Measurements from ENCODE around the gene ATG4A. TPM values are rescaled to one million over a fixed set of nuclear protein-coding genes. Genes with fewer than 3 reads are reported as not detected.

ATG4A gene, protein sequence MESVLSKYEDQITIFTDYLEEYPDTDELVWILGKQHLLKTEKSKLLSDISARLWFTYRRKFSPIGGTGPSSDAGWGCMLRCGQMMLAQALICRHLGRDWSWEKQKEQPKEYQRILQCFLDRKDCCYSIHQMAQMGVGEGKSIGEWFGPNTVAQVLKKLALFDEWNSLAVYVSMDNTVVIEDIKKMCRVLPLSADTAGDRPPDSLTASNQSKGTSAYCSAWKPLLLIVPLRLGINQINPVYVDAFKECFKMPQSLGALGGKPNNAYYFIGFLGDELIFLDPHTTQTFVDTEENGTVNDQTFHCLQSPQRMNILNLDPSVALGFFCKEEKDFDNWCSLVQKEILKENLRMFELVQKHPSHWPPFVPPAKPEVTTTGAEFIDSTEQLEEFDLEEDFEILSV
- 10 to 100 TPM; 13.5 to 14.1 TPM for total RNA-seq

DNA sequence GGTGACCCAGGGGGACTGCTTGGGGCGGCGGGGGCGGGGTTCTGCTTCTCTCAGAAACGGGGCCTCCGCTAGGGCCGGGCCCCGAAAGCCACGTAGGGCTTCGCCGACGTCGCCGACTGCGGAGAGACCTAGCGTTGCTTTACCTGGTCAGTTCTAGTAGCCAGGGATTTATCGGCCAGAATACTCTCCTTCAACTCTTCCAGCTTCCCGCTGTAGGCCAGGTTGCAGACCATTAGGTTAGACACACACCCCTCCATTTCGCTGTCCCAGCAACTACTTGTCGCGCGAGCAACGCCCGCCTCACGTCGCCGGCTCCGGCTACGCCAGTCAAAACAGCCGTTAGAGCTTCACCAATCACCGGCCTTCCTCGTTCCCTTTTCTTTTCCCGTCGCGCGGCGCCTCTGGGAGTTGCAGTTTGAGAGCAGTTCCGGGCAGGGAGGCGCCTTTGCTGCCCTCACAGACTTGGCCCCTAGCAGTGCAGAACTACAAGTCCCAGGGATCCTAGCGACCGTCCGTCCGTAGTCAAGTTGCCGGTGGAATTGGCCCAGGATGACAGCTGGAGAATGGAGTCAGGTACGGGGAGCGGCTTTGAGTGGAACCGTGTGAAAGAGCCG is at the start of gene ATG4A, which contains the start of gene PSMD10:
Gene ATG4A, plus strand, starts transcription at position 515 of the 614 bp plus-strand sequence. Its CDS starts 49 bp downstream, at position 564.
Gene PSMD10, minus strand, starts transcription at position 279 of the 614 bp plus-strand sequence. Its CDS starts 22 bp downstream, at position 257.
- Histone ChIP-seq H3K4me1 (peaks cover 0 to 5% of the 10 kb centered on the region in 2 donors), H3K27ac (peak within 1 kb of the TSS; percentile 80 to 84), H3K27me3 (no peaks in the 10 kb centered on the region), H3K9me3 (no peaks in the 10 kb centered on the region), H3K4me3 (peak within 1 kb of the TSS; percentile 60 to 63), H3K36me3 (no peaks in the 10 kb centered on the region)
- peak; percentile 95 for DNase-seq (ENCODE audit: low spot score)
- TF ChIP-seq, protein P1, sequence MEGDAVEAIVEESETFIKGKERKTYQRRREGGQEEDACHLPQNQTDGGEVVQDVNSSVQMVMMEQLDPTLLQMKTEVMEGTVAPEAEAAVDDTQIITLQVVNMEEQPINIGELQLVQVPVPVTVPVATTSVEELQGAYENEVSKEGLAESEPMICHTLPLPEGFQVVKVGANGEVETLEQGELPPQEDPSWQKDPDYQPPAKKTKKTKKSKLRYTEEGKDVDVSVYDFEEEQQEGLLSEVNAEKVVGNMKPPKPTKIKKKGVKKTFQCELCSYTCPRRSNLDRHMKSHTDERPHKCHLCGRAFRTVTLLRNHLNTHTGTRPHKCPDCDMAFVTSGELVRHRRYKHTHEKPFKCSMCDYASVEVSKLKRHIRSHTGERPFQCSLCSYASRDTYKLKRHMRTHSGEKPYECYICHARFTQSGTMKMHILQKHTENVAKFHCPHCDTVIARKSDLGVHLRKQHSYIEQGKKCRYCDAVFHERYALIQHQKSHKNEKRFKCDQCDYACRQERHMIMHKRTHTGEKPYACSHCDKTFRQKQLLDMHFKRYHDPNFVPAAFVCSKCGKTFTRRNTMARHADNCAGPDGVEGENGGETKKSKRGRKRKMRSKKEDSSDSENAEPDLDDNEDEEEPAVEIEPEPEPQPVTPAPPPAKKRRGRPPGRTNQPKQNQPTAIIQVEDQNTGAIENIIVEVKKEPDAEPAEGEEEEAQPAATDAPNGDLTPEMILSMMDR (IDR thresholded peaks at IDR 0.05), result no peak

DNA sequence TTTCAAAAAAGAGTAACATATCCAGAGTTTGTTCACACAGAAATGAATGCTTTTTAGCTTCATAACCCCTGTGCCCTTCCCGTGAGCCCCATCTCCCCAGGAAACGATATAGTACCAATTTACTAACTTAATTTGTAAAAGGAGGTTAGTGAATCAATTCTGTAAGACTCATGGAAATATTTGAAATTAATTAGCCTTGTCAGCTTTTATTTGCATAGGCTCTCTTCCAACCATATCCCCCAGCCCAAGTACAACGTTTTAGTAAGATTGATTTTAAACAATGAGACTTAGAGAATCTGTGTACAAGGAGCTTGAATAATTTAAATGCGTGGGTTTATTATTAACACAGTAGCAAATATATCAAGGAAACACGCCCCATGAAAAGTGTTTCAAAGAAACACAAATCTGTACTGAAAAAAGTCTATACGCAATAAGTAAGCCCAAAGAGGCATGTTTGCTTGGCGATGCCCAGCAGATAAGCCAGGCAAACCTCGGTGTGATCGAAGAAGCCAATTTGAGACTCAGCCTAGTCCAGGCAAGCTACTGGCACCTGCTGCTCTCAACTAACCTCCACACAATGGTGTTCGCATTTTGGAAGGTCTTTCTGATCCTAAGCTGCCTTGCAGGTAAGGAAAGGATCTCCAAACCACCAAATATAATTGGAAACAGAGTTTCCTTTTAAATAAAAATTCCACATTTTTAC is 46.9 kb upstream of the ATG4A start, which contains the start of gene VSIG1:
Gene VSIG1, plus strand, starts transcription at position 512 of the 703 bp plus-strand sequence. Its CDS starts 66 bp downstream, at position 578.
- Histone ChIP-seq H3K36me3 (no peaks in the 10 kb centered on the region), H3K27ac (no peak within 1 kb of the TSS), H3K4me3 (no peak within 1 kb of the TSS), H3K9me3 (no peaks in the 10 kb centered on the region), H3K4me1 (no peaks in the 10 kb centered on the region), H3K27me3 (no peaks in the 10 kb centered on the region)
- TF ChIP-seq, protein P1 (IDR thresholded peaks at IDR 0.05), result no peak
- DNase-seq (ENCODE audit: low spot score), result no peak

DNA sequence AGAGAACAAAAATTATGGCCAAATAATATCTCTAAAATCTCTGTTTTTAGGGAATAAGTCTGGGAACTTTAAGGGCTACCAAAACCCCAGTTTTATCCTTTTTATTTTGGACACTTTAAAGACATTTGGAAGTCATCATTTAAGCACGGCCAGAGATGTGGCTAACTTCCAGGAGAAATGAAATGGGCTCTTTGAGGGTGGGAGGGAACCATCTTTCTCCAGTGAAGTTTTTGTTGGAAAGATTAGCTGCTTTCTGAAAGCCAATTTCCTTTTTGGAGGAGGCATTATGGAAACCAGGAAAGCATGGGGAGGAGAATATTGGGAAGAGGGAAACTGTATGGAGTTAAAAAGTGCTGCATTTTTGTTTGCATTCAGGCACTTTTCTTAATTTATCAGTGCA is 41.9 kb upstream of the ATG4A start:
- no peaks in the 10 kb centered on the region for H3K4me1 ChIP-seq
- H3K27ac ChIP-seq, result no peak overlapping the region
- no peaks in the 10 kb centered on the region for H3K36me3 ChIP-seq
- TF ChIP-seq, protein P1 (IDR thresholded peaks at IDR 0.05), result no peak
- H3K27me3 ChIP-seq, result no peaks in the 10 kb centered on the region
- no peak overlapping the region for H3K4me3 ChIP-seq
- no peak for DNase-seq (ENCODE audit: low spot score)
- no peaks in the 10 kb centered on the region for H3K9me3 ChIP-seq

DNA sequence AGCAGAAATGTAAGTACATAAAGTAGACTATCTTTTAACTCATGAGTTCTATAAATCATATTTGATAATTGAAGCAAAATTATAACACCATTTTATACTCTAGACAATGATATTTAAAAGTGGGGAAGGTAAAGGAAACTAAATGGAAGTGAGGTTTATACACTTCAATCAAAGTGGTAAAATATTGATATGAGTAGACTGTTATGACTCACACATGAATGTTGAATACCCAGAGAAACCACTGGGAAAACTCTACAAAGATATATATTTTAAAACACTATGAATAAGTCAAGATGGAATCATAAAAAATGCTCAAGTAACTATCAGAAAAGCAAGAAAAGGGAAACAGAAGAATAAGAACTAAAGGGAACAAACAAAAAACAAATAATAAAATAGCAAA is 38.4 kb upstream of the ATG4A start:
- Histone ChIP-seq H3K36me3 (no peaks in the 10 kb centered on the region), H3K27me3 (no peaks in the 10 kb centered on the region), H3K9me3 (no peaks in the 10 kb centered on the region), H3K4me1 (no peaks in the 10 kb centered on the region), H3K4me3 (no peak overlapping the region), H3K27ac (no peak overlapping the region)
- no peak for DNase-seq (ENCODE audit: low spot score)
- TF ChIP-seq, protein P1 (IDR thresholded peaks at IDR 0.05), result no peak

DNA sequence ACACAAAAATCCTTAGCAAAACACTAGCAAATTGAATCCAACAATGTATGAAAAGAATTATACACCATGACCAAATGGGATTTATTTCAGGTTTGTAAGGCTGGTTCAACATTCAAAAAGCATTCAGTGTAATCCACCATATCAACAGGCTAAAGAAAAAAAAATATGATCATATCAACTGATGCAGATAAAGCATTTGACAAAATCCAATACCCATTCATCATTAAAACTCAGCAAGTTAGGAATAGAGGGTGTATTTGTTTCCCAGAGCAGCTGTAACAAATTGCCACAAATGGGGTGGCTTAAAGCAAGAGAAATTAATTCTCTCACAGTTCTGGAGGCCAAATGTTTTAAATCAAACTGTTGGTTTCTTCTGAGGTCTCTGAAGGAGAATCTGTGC is 36.0 kb upstream of the ATG4A start:
- Histone ChIP-seq H3K9me3 (no peaks in the 10 kb centered on the region), H3K4me3 (no peak overlapping the region), H3K27ac (no peak overlapping the region), H3K27me3 (no peaks in the 10 kb centered on the region), H3K4me1 (no peaks in the 10 kb centered on the region), H3K36me3 (no peaks in the 10 kb centered on the region)
- no peak for DNase-seq (ENCODE audit: low spot score)
- TF ChIP-seq, protein P1 (IDR thresholded peaks at IDR 0.05), result no peak

All from right atrium auricular region (tissue), 2 donors.